8988T (cell line): Measurements from ENCODE around the gene DNM3.
"Not testable (repeated sequence)": the region's sequence is repeated elsewhere in the genome, so short reads cannot be mapped to it uniquely, and the experiment has no call there.

Experiments
- DNase-seq: peaks from one replicate; pipeline ENCODE4 v3.0.0; 2011

The DNM3 gene

GRCh38 chr1:171841050-171841910 is at the start of gene DNM3:
TSS of gene DNM3 (plus strand) at chr1:171841498. CDS start at chr1:171841657, 159 bp downstream.
- peak; percentile 85 for DNase-seq

- no peak for DNase-seq
Measured at GRCh38 chr1:171792656-171793369, 48.5 kb upstream of the DNM3 start.

- no peak for DNase-seq
Measured at GRCh38 chr1:171793636-171794035, 47.7 kb upstream of the DNM3 start.

- DNase-seq: no peak
Measured at GRCh38 chr1:171794085-171794484, 47.2 kb upstream of the DNM3 start.

- no peak for DNase-seq
Measured at GRCh38 chr1:171796592-171796991, 44.7 kb upstream of the DNM3 start.

GRCh38 chr1:171798311-171798710 is 43.0 kb upstream of the DNM3 start:
- DNase-seq: no peak

- no peak for DNase-seq
Measured at GRCh38 chr1:171798765-171799164, 42.5 kb upstream of the DNM3 start.

GRCh38 chr1:171799166-171799565 is 42.1 kb upstream of the DNM3 start:
- no peak for DNase-seq

- DNase-seq: not testable (repeated sequence)
Measured at GRCh38 chr1:171799698-171800097, 41.6 kb upstream of the DNM3 start.

- DNase-seq: no peak
Measured at GRCh38 chr1:171800342-171800741, 41.0 kb upstream of the DNM3 start.

GRCh38 chr1:171800851-171801250 is 40.4 kb upstream of the DNM3 start:
- DNase-seq: no peak

GRCh38 chr1:171801487-171801891 is 39.8 kb upstream of the DNM3 start:
- peak; percentile 24 for DNase-seq

- no peak for DNase-seq
Measured at GRCh38 chr1:171802207-171802606, 39.1 kb upstream of the DNM3 start.

GRCh38 chr1:171803045-171803444 is 38.3 kb upstream of the DNM3 start:
- DNase-seq: no peak

GRCh38 chr1:171803461-171804022 is 37.8 kb upstream of the DNM3 start:
- DNase-seq: no peak

- no peak for DNase-seq
Measured at GRCh38 chr1:171805395-171806115, 35.7 kb upstream of the DNM3 start.

- DNase-seq: no peak
Measured at GRCh38 chr1:171807556-171807955, 33.7 kb upstream of the DNM3 start.

GRCh38 chr1:171809834-171810233 is 31.5 kb upstream of the DNM3 start:
- DNase-seq: no peak

GRCh38 chr1:171811672-171812071 is 29.6 kb upstream of the DNM3 start:
- DNase-seq: no peak

- DNase-seq: no peak
Measured at GRCh38 chr1:171814692-171815091, 26.6 kb upstream of the DNM3 start.

GRCh38 chr1:171816300-171816901 is 24.9 kb upstream of the DNM3 start:
- DNase-seq: no peak

GRCh38 chr1:171817511-171818265 is 23.6 kb upstream of the DNM3 start:
- no peak for DNase-seq
